ENCODE results near the gene CPLX3.

- no peak for TF ChIP-seq POLR2A (IDR thresholded peaks at IDR 0.05; ENCODE audit: low read depth, low read length)
- TF ChIP-seq TAF1 (IDR thresholded peaks at IDR 0.05; ENCODE audit: borderline replicate concordance, low read depth, low read length): no peak
- no peak for TF ChIP-seq POLR2AphosphoS5 (IDR thresholded peaks at IDR 0.05; ENCODE audit: low read depth, low read length)
Observed at GRCh38 chr15:74865316-74865715, 38.9 kb downstream of the CPLX3 start.

Measured in GM12892 (cell line).